ENCODE measurements around the gene IFRD2.

DNA sequence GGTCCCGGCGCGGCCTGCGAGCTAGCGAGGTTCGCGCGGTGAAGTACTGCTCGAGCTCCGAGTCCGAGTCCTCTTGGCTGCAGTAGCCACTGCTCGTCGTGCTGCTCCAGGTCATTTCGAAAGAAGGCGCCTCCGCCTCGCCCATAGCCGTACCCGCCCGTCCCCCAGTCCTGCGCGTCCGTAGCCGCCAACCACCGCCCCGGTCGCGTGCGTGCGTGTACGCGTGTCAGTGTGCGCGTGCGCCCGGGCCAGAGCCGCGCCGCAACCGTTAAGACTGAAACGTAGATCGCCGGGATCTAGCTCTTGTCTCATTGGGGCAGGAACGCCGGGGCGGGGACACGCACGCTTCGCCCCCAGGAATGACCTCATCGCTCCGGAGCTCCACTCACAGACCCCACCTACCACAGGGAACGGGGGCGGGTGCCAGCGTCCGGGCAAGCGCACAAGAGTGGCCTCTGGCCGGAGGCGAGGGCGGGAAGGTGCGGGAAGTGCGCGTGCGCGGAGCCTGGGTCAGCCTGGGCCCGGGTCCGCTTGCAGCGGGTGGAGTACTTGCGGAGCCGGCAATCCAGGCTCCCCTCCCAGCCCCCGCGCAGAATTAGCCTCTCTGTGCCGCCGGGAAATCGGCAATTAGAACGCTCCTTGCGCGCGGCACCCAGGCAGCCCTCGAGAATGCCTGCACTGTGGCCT lies 45.1 kb upstream of the IFRD2 start:
- TF ChIP-seq, protein P1, sequence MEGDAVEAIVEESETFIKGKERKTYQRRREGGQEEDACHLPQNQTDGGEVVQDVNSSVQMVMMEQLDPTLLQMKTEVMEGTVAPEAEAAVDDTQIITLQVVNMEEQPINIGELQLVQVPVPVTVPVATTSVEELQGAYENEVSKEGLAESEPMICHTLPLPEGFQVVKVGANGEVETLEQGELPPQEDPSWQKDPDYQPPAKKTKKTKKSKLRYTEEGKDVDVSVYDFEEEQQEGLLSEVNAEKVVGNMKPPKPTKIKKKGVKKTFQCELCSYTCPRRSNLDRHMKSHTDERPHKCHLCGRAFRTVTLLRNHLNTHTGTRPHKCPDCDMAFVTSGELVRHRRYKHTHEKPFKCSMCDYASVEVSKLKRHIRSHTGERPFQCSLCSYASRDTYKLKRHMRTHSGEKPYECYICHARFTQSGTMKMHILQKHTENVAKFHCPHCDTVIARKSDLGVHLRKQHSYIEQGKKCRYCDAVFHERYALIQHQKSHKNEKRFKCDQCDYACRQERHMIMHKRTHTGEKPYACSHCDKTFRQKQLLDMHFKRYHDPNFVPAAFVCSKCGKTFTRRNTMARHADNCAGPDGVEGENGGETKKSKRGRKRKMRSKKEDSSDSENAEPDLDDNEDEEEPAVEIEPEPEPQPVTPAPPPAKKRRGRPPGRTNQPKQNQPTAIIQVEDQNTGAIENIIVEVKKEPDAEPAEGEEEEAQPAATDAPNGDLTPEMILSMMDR (IDR thresholded peaks at IDR 0.05; ENCODE audit: low read depth, low read length): no peak
- TF ChIP-seq POLR2A (IDR thresholded peaks at IDR 0.05; ENCODE audit: extremely low read depth, insufficient read length) (peak; percentile 79), MYC (IDR thresholded peaks at IDR 0.05; ENCODE audit: low read depth, low read length) (peak; percentile 65)
- TF ChIP-seq, protein P2, sequence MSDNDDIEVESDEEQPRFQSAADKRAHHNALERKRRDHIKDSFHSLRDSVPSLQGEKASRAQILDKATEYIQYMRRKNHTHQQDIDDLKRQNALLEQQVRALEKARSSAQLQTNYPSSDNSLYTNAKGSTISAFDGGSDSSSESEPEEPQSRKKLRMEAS (IDR thresholded peaks at IDR 0.05; ENCODE audit: low read depth, low read length): peak; percentile 82
